ENCODE measurements around the gene TRIM67. TPM values are rescaled to one million over a fixed set of nuclear protein-coding genes. Genes with fewer than 3 reads are reported as not detected.

Gene TRIM67
- total RNA-seq, 1 experiment from 2014 or later, result 0.54 TPM

GRCh38 chr1:231139659-231140654 is 21.9 kb upstream of the TRIM67 start:
- no peak for TF ChIP-seq CTCF (IDR thresholded peaks at IDR 0.05; ENCODE audit: insufficient read depth in 1 of 2, low read depth in 1 of 2, low read length in 1 of 2, severe bottlenecking in 1 of 2, unreplicated experiment in 1 of 2)
- H3K27ac Mint-ChIP-seq (ENCODE audit: unreplicated experiment), result no peak overlapping the region
- peaks cover 17% of the 10 kb centered on the region for H3K9me3 Mint-ChIP-seq (ENCODE audit: unreplicated experiment)
- ChIA-PET CTCF (interaction anchor here (0.9 kb wide), 1 partner anchor 102 kb away, joined by 3 read pairs; no protein-coding TSS in a partner anchor), POLR2A (no interaction called here)
- intact Hi-C loops (cut with micrococcal nuclease; ENCODE audit: unreplicated experiment), result no loop called here
- H3K36me3 ChIP-seq (ENCODE audit: control insufficient read depth, insufficient read depth, low read length), result no peaks in the 10 kb centered on the region
- H3K4me1 ChIP-seq, result 0 out of 2 replicates have a peak, but pooled peaks cover 3% of the 10 kb centered on the region
- H3K9me3 ChIP-seq, result peaks cover 8% of the 10 kb centered on the region; the same call in 1 of the 2 replicates
- no peaks in the 10 kb centered on the region for H3K36me3 Mint-ChIP-seq (ENCODE audit: insufficient read depth, unreplicated experiment)
- peaks cover 8% of the 10 kb centered on the region for H3K4me1 Mint-ChIP-seq (ENCODE audit: low read depth, unreplicated experiment)
- DNase-seq, result peak; percentile 49 to 56
- BruUV-seq (replicated peaks), result no TSS peak
- H3K4me3 ChIP-seq (ENCODE audit: low read depth, low read length), result no peak overlapping the region
- no peak overlapping the region for H3K4me3 Mint-ChIP-seq (ENCODE audit: unreplicated experiment)
- no peaks in the 10 kb centered on the region for H3K27me3 Mint-ChIP-seq (ENCODE audit: insufficient read depth, unreplicated experiment)
- no peaks in the 10 kb centered on the region for H3K27me3 ChIP-seq (replicated peaks; ENCODE audit: control insufficient read depth, insufficient read depth, low read length)

GRCh38 chr1:231144416-231145193 is 17.3 kb upstream of the TRIM67 start:
- TF ChIP-seq CTCF (IDR thresholded peaks at IDR 0.05; ENCODE audit: insufficient read depth in 1 of 2, low read depth in 1 of 2, low read length in 1 of 2, severe bottlenecking in 1 of 2, unreplicated experiment in 1 of 2), result no peak
- intact Hi-C loops (cut with micrococcal nuclease; ENCODE audit: unreplicated experiment), result no loop called here
- Mint-ChIP-seq H3K36me3 (ENCODE audit: insufficient read depth, unreplicated experiment) (no peaks in the 10 kb centered on the region), H3K9me3 (ENCODE audit: unreplicated experiment) (peaks cover 17% of the 10 kb centered on the region), H3K4me1 (ENCODE audit: low read depth, unreplicated experiment) (peaks cover 8% of the 10 kb centered on the region), H3K27ac (ENCODE audit: unreplicated experiment) (no peak overlapping the region), H3K27me3 (ENCODE audit: insufficient read depth, unreplicated experiment) (no peaks in the 10 kb centered on the region), H3K4me3 (ENCODE audit: unreplicated experiment) (no peak overlapping the region)
- no peak for DNase-seq
- Histone ChIP-seq H3K36me3 (ENCODE audit: control insufficient read depth, insufficient read depth, low read length) (no peaks in the 10 kb centered on the region), H3K4me1 (peaks cover 11% of the 10 kb centered on the region; the same call in 1 of the 2 replicates), H3K27me3 (replicated peaks; ENCODE audit: control insufficient read depth, insufficient read depth, low read length) (no peaks in the 10 kb centered on the region), H3K9me3 (peaks cover 8% of the 10 kb centered on the region; the same call in 1 of the 2 replicates), H3K4me3 (ENCODE audit: low read depth, low read length) (no peak overlapping the region)
- ChIA-PET POLR2A (no interaction called here), CTCF (no interaction called here)
- BruUV-seq (replicated peaks), result no TSS peak

- TF ChIP-seq CTCF (IDR thresholded peaks at IDR 0.05; ENCODE audit: insufficient read depth in 1 of 2, low read depth in 1 of 2, low read length in 1 of 2, severe bottlenecking in 1 of 2, unreplicated experiment in 1 of 2), result no peak
- H3K36me3 ChIP-seq (ENCODE audit: control insufficient read depth, insufficient read depth, low read length), result no peaks in the 10 kb centered on the region
- no peak overlapping the region for H3K4me3 Mint-ChIP-seq (ENCODE audit: unreplicated experiment)
- intact Hi-C loops (cut with micrococcal nuclease; ENCODE audit: unreplicated experiment), result no loop called here
- H3K4me1 ChIP-seq, result peaks cover 7% of the 10 kb centered on the region; the same call in 1 of the 2 replicates
- BruUV-seq (replicated peaks), result no TSS peak
- peaks cover 15% of the 10 kb centered on the region for H3K9me3 ChIP-seq
- no peaks in the 10 kb centered on the region for H3K27me3 ChIP-seq (replicated peaks; ENCODE audit: control insufficient read depth, insufficient read depth, low read length)
- no peaks in the 10 kb centered on the region for H3K4me1 Mint-ChIP-seq (ENCODE audit: low read depth, unreplicated experiment)
- CTCF ChIA-PET, result no interaction called here
- DNase-seq, result peak in 1 of 2 experiments; percentile 26
- no peaks in the 10 kb centered on the region for H3K36me3 Mint-ChIP-seq (ENCODE audit: insufficient read depth, unreplicated experiment)
- no peak overlapping the region for H3K27ac Mint-ChIP-seq (ENCODE audit: unreplicated experiment)
- H3K27me3 Mint-ChIP-seq (ENCODE audit: insufficient read depth, unreplicated experiment), result no peaks in the 10 kb centered on the region
- POLR2A ChIA-PET, result no interaction called here
- peaks cover 27% of the 10 kb centered on the region for H3K9me3 Mint-ChIP-seq (ENCODE audit: unreplicated experiment)
- H3K4me3 ChIP-seq (ENCODE audit: low read depth, low read length), result no peak overlapping the region
These were observed 14.0 kb upstream of the TRIM67 start for GRCh38 chr1:231147896-231148295.

All from Caco-2 (cell line).